Caco-2 (cell line): Measurements from ENCODE around the gene ATPAF1. TPM values are rescaled to one million over a fixed set of nuclear protein-coding genes. Genes with fewer than 3 reads are reported as not detected.
"Not testable (repeated sequence)": the region's sequence is repeated elsewhere in the genome, so short reads cannot be mapped to it uniquely, and the experiment has no call there.

Experiments
- BruUV-seq: library from RNA; stranded (reverse); fragments of 400-500 nt; replicated peaks from 2 replicates; lab custom pipeline; 2021; lab: Mats Ljungman, UMichigan
- CTCF ChIA-PET: fragments of 300-600 bp; sonication (Branson Sonifier 250); formaldehyde crosslinking; loops from one replicate; lab custom pipeline; 2022; ENCODE audit warnings: antibody characterized with exemption; lab: Charles Lee
- POLR2A ChIA-PET: fragments of 300-600 bp; sonication (Branson Sonifier 250); formaldehyde crosslinking; loops from one replicate; lab custom pipeline; 2022; ENCODE audit warnings: antibody characterized with exemption; lab: Charles Lee
- DNase-seq, 2 experiments: peaks; one replicate each; pipeline versions ENCODE4 v3.0.0 to v3.0.0-alpha.2; 2020 to 2022
- H3K27me3 ChIP-seq: replicated peaks from 2 replicates; pipeline ENCODE4 v1.6.0; 2011; ENCODE audit warnings: low read length; ENCODE audit not compliant: control insufficient read depth, insufficient read depth
- H3K36me3 ChIP-seq: 2 replicates; pipeline ENCODE4 v1.5.1; 2011; ENCODE audit warnings: low read length; ENCODE audit not compliant: control insufficient read depth, insufficient read depth
- H3K4me1 ChIP-seq: fragments of 250-450 bp; sonication (Bioruptor Pico); 2 replicates; pipeline ENCODE4 v1.5.1; 2020; ENCODE audit warnings: mild to moderate bottlenecking
- H3K4me3 ChIP-seq: 2 replicates; pipeline ENCODE4 v1.5.1; 2011; ENCODE audit warnings: low read depth, mild to moderate bottlenecking, control low read depth, low read length
- H3K9me3 ChIP-seq: fragments of 250-450 bp; sonication (Bioruptor Pico); 2 replicates; pipeline ENCODE4 v1.5.1; 2020; ENCODE audit warnings: mild to moderate bottlenecking, moderate library complexity
- H3K27ac Mint-ChIP-seq: one replicate; pipeline ENCODE4 v1.8.0; 2022; ENCODE audit warnings: mixed read lengths; ENCODE audit not compliant: unreplicated experiment
- H3K27me3 Mint-ChIP-seq: one replicate; pipeline ENCODE4 v1.8.0; 2022; ENCODE audit warnings: mixed read lengths; ENCODE audit not compliant: insufficient read depth, unreplicated experiment
- H3K36me3 Mint-ChIP-seq: one replicate; pipeline ENCODE4 v1.8.0; 2022; ENCODE audit warnings: mild to moderate bottlenecking, mixed read lengths; ENCODE audit not compliant: insufficient read depth, unreplicated experiment
- H3K4me1 Mint-ChIP-seq: one replicate; pipeline ENCODE4 v1.8.0; 2022; ENCODE audit warnings: low read depth, mixed read lengths; ENCODE audit not compliant: unreplicated experiment
- H3K4me3 Mint-ChIP-seq: one replicate; pipeline ENCODE4 v1.8.0; 2022; ENCODE audit warnings: mild to moderate bottlenecking, moderate library complexity, mixed read lengths; ENCODE audit not compliant: unreplicated experiment
- H3K9me3 Mint-ChIP-seq: one replicate; pipeline ENCODE4 v1.8.0; 2022; ENCODE audit warnings: mixed read lengths; ENCODE audit not compliant: unreplicated experiment
- CTCF ChIP-seq, 2 experiments: fragments of 200-600 bp in 1 of 2; IDR thresholded peaks; 1 replicate in 1 of 2; 2 replicates in 1 of 2; pipeline versions ENCODE4 v1.5.1 to v1.8.0; 2011 to 2022; ENCODE audit warnings: antibody characterized with exemption in 1 of 2, control low read depth in 1 of 2, inconsistent platforms in 1 of 2, low read depth in 1 of 2, low read length in 1 of 2, mild to moderate bottlenecking in 1 of 2, moderate library complexity in 1 of 2; ENCODE audit not compliant: insufficient read depth in 1 of 2, severe bottlenecking in 1 of 2, unreplicated experiment in 1 of 2
- intact Hi-C: fragments of 100-400 bp; cut with micrococcal nuclease; formaldehyde crosslinking; loops from one replicate; pipeline ENCODE4 v1.10.0; 2022; ENCODE audit not compliant: unreplicated experiment
- total RNA-seq: library from RNA; stranded (reverse); gene quantifications from 2 replicates; pipeline ENCODE4 v1.2.3, GENCODE V29; 2022

ATPAF1 gene
- total RNA-seq, 1 experiment from 2014 or later, result 31.7 TPM

GRCh38 chr1:46655848-46656247 is 12.3 kb downstream of the ATPAF1 start:
- Histone ChIP-seq H3K4me1 (no peaks in the 10 kb centered on the region), H3K9me3 (no peaks in the 10 kb centered on the region), H3K4me3 (no peak overlapping the region), H3K36me3 (no peaks in the 10 kb centered on the region), H3K27me3 (no peaks in the 10 kb centered on the region)
- ChIA-PET POLR2A (no interaction called here), CTCF (no interaction called here)
- H3K4me1 Mint-ChIP-seq, result no peaks in the 10 kb centered on the region
- no peaks in the 10 kb centered on the region for H3K36me3 Mint-ChIP-seq
- H3K9me3 Mint-ChIP-seq, result no peaks in the 10 kb centered on the region
- DNase-seq, result no peak
- BruUV-seq, result no TSS peak
- no peak overlapping the region for H3K4me3 Mint-ChIP-seq
- no peak overlapping the region for H3K27ac Mint-ChIP-seq
- H3K27me3 Mint-ChIP-seq, result no peaks in the 10 kb centered on the region
- no peak for TF ChIP-seq CTCF (IDR thresholded peaks at IDR 0.05; ENCODE audit: insufficient read depth in 1 of 2, low read depth in 1 of 2, low read length in 1 of 2, severe bottlenecking in 1 of 2, unreplicated experiment in 1 of 2)
- intact Hi-C loops, result no loop called here

GRCh38 chr1:46654698-46655097 is 13.5 kb downstream of the ATPAF1 start:
- peaks cover 11% of the 10 kb centered on the region for H3K36me3 Mint-ChIP-seq
- POLR2A ChIA-PET, H3K27ac Mint-ChIP-seq, H3K4me1 ChIP-seq, H3K27me3 ChIP-seq, H3K36me3 ChIP-seq, BruUV-seq, H3K27me3 Mint-ChIP-seq, H3K4me3 Mint-ChIP-seq, H3K9me3 Mint-ChIP-seq, H3K4me3 ChIP-seq, CTCF ChIA-PET, intact Hi-C loops, DNase-seq, H3K4me1 Mint-ChIP-seq, H3K9me3 ChIP-seq: not testable (repeated sequence)

- BruUV-seq, result no TSS peak
- ChIA-PET CTCF (no interaction called here), POLR2A (interaction anchor here (1.1 kb wide), 1 partner anchor 50 kb away, joined by 3 read pairs; the partner anchor contains the start of gene MKNK1)
- H3K4me1 Mint-ChIP-seq, result no peaks in the 10 kb centered on the region
- intact Hi-C loops, result no loop called here
- no peak for TF ChIP-seq CTCF (IDR thresholded peaks at IDR 0.05; ENCODE audit: insufficient read depth in 1 of 2, low read depth in 1 of 2, low read length in 1 of 2, severe bottlenecking in 1 of 2, unreplicated experiment in 1 of 2)
- no peaks in the 10 kb centered on the region for H3K9me3 Mint-ChIP-seq
- H3K4me1 ChIP-seq, result no peaks in the 10 kb centered on the region
- H3K36me3 Mint-ChIP-seq, result peaks cover 16% of the 10 kb centered on the region
- H3K36me3 ChIP-seq, result no peaks in the 10 kb centered on the region
- no peak overlapping the region for H3K4me3 ChIP-seq
- no peak overlapping the region for H3K27ac Mint-ChIP-seq
- no peak for DNase-seq
- H3K9me3 ChIP-seq, result no peaks in the 10 kb centered on the region
- H3K4me3 Mint-ChIP-seq, result no peak overlapping the region
- no peaks in the 10 kb centered on the region for H3K27me3 ChIP-seq
- H3K27me3 Mint-ChIP-seq, result no peaks in the 10 kb centered on the region
These were observed 14.2 kb downstream of the ATPAF1 start for GRCh38 chr1:46654012-46654411.
